ENCODE measurements around the gene STAB2.

The STAB2 gene

GRCh38 chr12:103782399-103782798 is 195.3 kb downstream of the STAB2 start:
- DNase-seq (ENCODE audit: low read depth): no peak

- no peak for DNase-seq (ENCODE audit: low read depth)
These were observed 196.9 kb downstream of the STAB2 start for GRCh38 chr12:103783744-103784664.

GRCh38 chr12:103785243-103786031 is 198.4 kb downstream of the STAB2 start:
- no peak for DNase-seq (ENCODE audit: low read depth)

- DNase-seq (ENCODE audit: low read depth): no peak
These were observed 199.1 kb downstream of the STAB2 start for GRCh38 chr12:103786201-103786600.

- DNase-seq (ENCODE audit: low read depth): no peak
These were observed 204.4 kb downstream of the STAB2 start for GRCh38 chr12:103791350-103791920.

GRCh38 chr12:103793046-103793445 is 206.0 kb downstream of the STAB2 start:
- DNase-seq (ENCODE audit: low read depth): no peak

- DNase-seq (ENCODE audit: low read depth): no peak
These were observed 206.5 kb downstream of the STAB2 start for GRCh38 chr12:103793512-103794045.

- no peak for DNase-seq (ENCODE audit: low read depth)
These were observed 207.5 kb downstream of the STAB2 start for GRCh38 chr12:103794309-103795213.

GRCh38 chr12:103798586-103798985 is 211.5 kb downstream of the STAB2 start:
- DNase-seq (ENCODE audit: low read depth): no peak

GRCh38 chr12:103799504-103799856 is 212.4 kb downstream of the STAB2 start:
- DNase-seq (ENCODE audit: low read depth): no peak

- DNase-seq (ENCODE audit: low read depth): no peak
These were observed 213.0 kb downstream of the STAB2 start for GRCh38 chr12:103799857-103800771.

- DNase-seq (ENCODE audit: low read depth): no peak
These were observed 214.9 kb downstream of the STAB2 start for GRCh38 chr12:103801709-103802585.

- DNase-seq (ENCODE audit: low read depth): no peak
These were observed 215.5 kb downstream of the STAB2 start for GRCh38 chr12:103802586-103802886.

- no peak for DNase-seq (ENCODE audit: low read depth)
These were observed 216.8 kb downstream of the STAB2 start for GRCh38 chr12:103803847-103804246.

GRCh38 chr12:103805655-103806360 is 218.7 kb downstream of the STAB2 start:
- no peak for DNase-seq (ENCODE audit: low read depth)

- no peak for DNase-seq (ENCODE audit: low read depth)
These were observed 219.7 kb downstream of the STAB2 start for GRCh38 chr12:103806803-103807202.

- no peak for DNase-seq (ENCODE audit: low read depth)
These were observed 220.6 kb downstream of the STAB2 start for GRCh38 chr12:103807561-103808238.

GRCh38 chr12:103808239-103808880 is 221.3 kb downstream of the STAB2 start:
- DNase-seq (ENCODE audit: low read depth): no peak
